ENCODE data around the gene KRT80.

KRT80 gene

GRCh38 chr12:52228931-52229330 lies 37.1 kb upstream of the KRT80 start:
- no peak for DNase-seq

- no peak for DNase-seq
Observed at GRCh38 chr12:52228366-52228765, 36.6 kb upstream of the KRT80 start.

GRCh38 chr12:52227606-52228166 lies 35.9 kb upstream of the KRT80 start:
- DNase-seq = no peak

- no peak for DNase-seq
Observed at GRCh38 chr12:52226446-52226845, 34.6 kb upstream of the KRT80 start.

- no peak for DNase-seq
Observed at GRCh38 chr12:52225752-52226151, 33.9 kb upstream of the KRT80 start.

- DNase-seq = no peak
Observed at GRCh38 chr12:52224151-52224550, 32.3 kb upstream of the KRT80 start.

GRCh38 chr12:52223406-52224039 lies 31.7 kb upstream of the KRT80 start:
- DNase-seq = no peak

- no peak for DNase-seq
Observed at GRCh38 chr12:52222692-52223091, 30.9 kb upstream of the KRT80 start.

- DNase-seq = peak; percentile 27
Observed at GRCh38 chr12:52221912-52222457, 30.2 kb upstream of the KRT80 start.

GRCh38 chr12:52221070-52221781 lies 29.4 kb upstream of the KRT80 start:
- no peak for DNase-seq

- DNase-seq = no peak
Observed at GRCh38 chr12:52220477-52220876, 28.7 kb upstream of the KRT80 start.

GRCh38 chr12:52218001-52218400 lies 26.2 kb upstream of the KRT80 start:
- DNase-seq = no peak

GRCh38 chr12:52217223-52217622 lies 25.4 kb upstream of the KRT80 start:
- DNase-seq = no peak

- DNase-seq = no peak
Observed at GRCh38 chr12:52216807-52217206, 25.0 kb upstream of the KRT80 start.

GRCh38 chr12:52216100-52216499 lies 24.3 kb upstream of the KRT80 start:
- DNase-seq = no peak

- no peak for DNase-seq
Observed at GRCh38 chr12:52215587-52216031, 23.8 kb upstream of the KRT80 start.

GRCh38 chr12:52214421-52214802 lies 22.6 kb upstream of the KRT80 start:
- DNase-seq = no peak

GRCh38 chr12:52213564-52214420 lies 22.0 kb upstream of the KRT80 start:
- peak; percentile 51 for DNase-seq

- no peak for DNase-seq
Observed at GRCh38 chr12:52212701-52213563, 21.1 kb upstream of the KRT80 start.

- no peak for DNase-seq
Observed at GRCh38 chr12:52211716-52212585, 20.1 kb upstream of the KRT80 start.

Measured in CD4-positive, alpha-beta T cell treated with Interleukin-17A for 1 hour (primary cell).